ENCODE measurements around the gene TSR3.

Gene TSR3

GRCh38 chr16:1351582-1352362, at the start of gene TSR3, which contains the start of gene GNPTG:
Gene TSR3, minus strand, starts transcription at chr16:1351878. Its CDS starts 74 bp downstream, at chr16:1351804.
Gene GNPTG, plus strand, starts transcription at chr16:1351931. Its CDS starts 35 bp downstream, at chr16:1351966.
- peak; percentile 91 for ATAC-seq
- Mint-ChIP-seq H3K27ac (peak within 1 kb of the TSS; percentile 71), H3K9me3 (no peaks in the 10 kb centered on the region), H3K36me3 (peaks cover 25% of the 10 kb centered on the region), H3K27me3 (no peaks in the 10 kb centered on the region), H3K4me3 (peak within 1 kb of the TSS; percentile 85), H3K4me1 (peaks cover 65% of the 10 kb centered on the region)

GRCh38 chr16:1401061-1401757, 49.5 kb upstream of the TSR3 start:
- H3K4me1 Mint-ChIP-seq = peaks cover 7% of the 10 kb centered on the region
- H3K4me3 Mint-ChIP-seq = no peak overlapping the region
- no peak for ATAC-seq
- no peaks in the 10 kb centered on the region for H3K27me3 Mint-ChIP-seq
- H3K9me3 Mint-ChIP-seq = no peaks in the 10 kb centered on the region
- peaks cover 59% of the 10 kb centered on the region for H3K36me3 Mint-ChIP-seq
- H3K27ac Mint-ChIP-seq = no peak overlapping the region

- Mint-ChIP-seq H3K4me1 (no peaks in the 10 kb centered on the region), H3K36me3 (peaks cover 49% of the 10 kb centered on the region), H3K27ac (no peak overlapping the region), H3K27me3 (no peaks in the 10 kb centered on the region), H3K4me3 (no peak overlapping the region), H3K9me3 (no peaks in the 10 kb centered on the region)
- no peak for ATAC-seq
Observed at GRCh38 chr16:1398826-1399581, 47.3 kb upstream of the TSR3 start.

GRCh38 chr16:1398351-1398750, 46.7 kb upstream of the TSR3 start:
- Mint-ChIP-seq H3K27ac (no peak overlapping the region), H3K9me3 (no peaks in the 10 kb centered on the region), H3K36me3 (peaks cover 45% of the 10 kb centered on the region), H3K4me1 (no peaks in the 10 kb centered on the region), H3K27me3 (no peaks in the 10 kb centered on the region), H3K4me3 (no peak overlapping the region)
- ATAC-seq = no peak

- H3K9me3 Mint-ChIP-seq = no peaks in the 10 kb centered on the region
- ATAC-seq = no peak
- H3K27me3 Mint-ChIP-seq = no peaks in the 10 kb centered on the region
- no peaks in the 10 kb centered on the region for H3K4me1 Mint-ChIP-seq
- no peak overlapping the region for H3K27ac Mint-ChIP-seq
- H3K4me3 Mint-ChIP-seq = no peak overlapping the region
- H3K36me3 Mint-ChIP-seq = peaks cover 43% of the 10 kb centered on the region
Observed at GRCh38 chr16:1397779-1398178, 46.1 kb upstream of the TSR3 start.

- no peak overlapping the region for H3K27ac Mint-ChIP-seq
- H3K27me3 Mint-ChIP-seq = no peaks in the 10 kb centered on the region
- no peaks in the 10 kb centered on the region for H3K9me3 Mint-ChIP-seq
- no peak for ATAC-seq
- H3K4me3 Mint-ChIP-seq = no peak overlapping the region
- peaks cover 30% of the 10 kb centered on the region for H3K36me3 Mint-ChIP-seq
- no peaks in the 10 kb centered on the region for H3K4me1 Mint-ChIP-seq
Observed at GRCh38 chr16:1395444-1396031, 43.9 kb upstream of the TSR3 start.

GRCh38 chr16:1394367-1394951, 42.8 kb upstream of the TSR3 start:
- no peaks in the 10 kb centered on the region for H3K9me3 Mint-ChIP-seq
- no peak for ATAC-seq
- no peaks in the 10 kb centered on the region for H3K27me3 Mint-ChIP-seq
- H3K4me1 Mint-ChIP-seq = no peaks in the 10 kb centered on the region
- H3K4me3 Mint-ChIP-seq = no peak overlapping the region
- peaks cover 36% of the 10 kb centered on the region for H3K36me3 Mint-ChIP-seq
- no peak overlapping the region for H3K27ac Mint-ChIP-seq

GRCh38 chr16:1393613-1394176, 42.0 kb upstream of the TSR3 start:
- Mint-ChIP-seq H3K4me1 (no peaks in the 10 kb centered on the region), H3K9me3 (no peaks in the 10 kb centered on the region), H3K4me3 (no peak overlapping the region), H3K27ac (no peak overlapping the region), H3K27me3 (no peaks in the 10 kb centered on the region), H3K36me3 (peaks cover 33% of the 10 kb centered on the region)
- ATAC-seq = no peak

GRCh38 chr16:1392826-1393225, 41.1 kb upstream of the TSR3 start:
- H3K4me1 Mint-ChIP-seq = no peaks in the 10 kb centered on the region
- no peak for ATAC-seq
- H3K9me3 Mint-ChIP-seq = no peaks in the 10 kb centered on the region
- no peaks in the 10 kb centered on the region for H3K27me3 Mint-ChIP-seq
- H3K4me3 Mint-ChIP-seq = no peak overlapping the region
- peaks cover 27% of the 10 kb centered on the region for H3K36me3 Mint-ChIP-seq
- no peak overlapping the region for H3K27ac Mint-ChIP-seq

GRCh38 chr16:1390239-1390779, 38.6 kb upstream of the TSR3 start:
- Mint-ChIP-seq H3K4me1 (no peaks in the 10 kb centered on the region), H3K27ac (no peak overlapping the region), H3K36me3 (peaks cover 32% of the 10 kb centered on the region), H3K9me3 (no peaks in the 10 kb centered on the region), H3K27me3 (no peaks in the 10 kb centered on the region), H3K4me3 (no peak overlapping the region)
- ATAC-seq = no peak

GRCh38 chr16:1389762-1390161, 38.1 kb upstream of the TSR3 start:
- Mint-ChIP-seq H3K4me1 (no peaks in the 10 kb centered on the region), H3K4me3 (no peak overlapping the region), H3K27me3 (no peaks in the 10 kb centered on the region), H3K36me3 (peaks cover 37% of the 10 kb centered on the region), H3K9me3 (no peaks in the 10 kb centered on the region), H3K27ac (no peak overlapping the region)
- no peak for ATAC-seq

- no peaks in the 10 kb centered on the region for H3K9me3 Mint-ChIP-seq
- no peak overlapping the region for H3K27ac Mint-ChIP-seq
Observed at GRCh38 chr16:1387331-1387730, 35.7 kb upstream of the TSR3 start.

GRCh38 chr16:1385232-1385631, 33.6 kb upstream of the TSR3 start:
- Mint-ChIP-seq H3K9me3 (no peaks in the 10 kb centered on the region), H3K36me3 (peaks cover 48% of the 10 kb centered on the region), H3K27ac (no peak overlapping the region), H3K4me1 (peaks cover 2% of the 10 kb centered on the region), H3K4me3 (no peak overlapping the region), H3K27me3 (no peaks in the 10 kb centered on the region)
- no peak for ATAC-seq

More at GRCh38 chr16:1387331-1387730, 35.7 kb upstream of the TSR3 start:
- no peaks in the 10 kb centered on the region for H3K27me3 Mint-ChIP-seq
- H3K36me3 Mint-ChIP-seq = peaks cover 41% of the 10 kb centered on the region
- H3K4me3 Mint-ChIP-seq = no peak overlapping the region
- ATAC-seq = no peak
- no peaks in the 10 kb centered on the region for H3K4me1 Mint-ChIP-seq

- no peak for ATAC-seq
- Mint-ChIP-seq H3K4me3 (no peak overlapping the region), H3K9me3 (no peaks in the 10 kb centered on the region), H3K27me3 (no peaks in the 10 kb centered on the region), H3K4me1 (peaks cover 12% of the 10 kb centered on the region), H3K36me3 (peaks cover 45% of the 10 kb centered on the region), H3K27ac (no peak overlapping the region)
Observed at GRCh38 chr16:1383556-1383955, 31.9 kb upstream of the TSR3 start.
